Testis (tissue), 3 donors: ENCODE results near the gene LYRM4. TPM values are rescaled to one million over a fixed set of nuclear protein-coding genes. Genes with fewer than 3 reads are reported as not detected.

Source experiments
- DNase-seq: peaks from one replicate; pipeline ENCODE4 v3.0.0-alpha.2; 2019
- H3K27ac ChIP-seq, 2 donors: fragments of 200-600 bp; sonication (generic); one replicate each; pipeline ENCODE4 v1.5.1; 2019
- H3K27me3 ChIP-seq: fragments of 200-600 bp; sonication (generic); one replicate; pipeline ENCODE4 v1.5.1; 2019
- H3K36me3 ChIP-seq: fragments of 200-600 bp; sonication (generic); one replicate; pipeline ENCODE4 v1.5.1; 2017; ENCODE audit warnings: low read depth; ENCODE audit errors: missing control alignments
- H3K4me1 ChIP-seq: fragments of 200-600 bp; sonication (generic); one replicate; pipeline ENCODE4 v1.5.1; 2019
- H3K4me3 ChIP-seq, 2 donors: fragments of 200-600 bp; sonication (generic); one replicate each; pipeline ENCODE4 v1.5.1; 2017 to 2019
- H3K9me3 ChIP-seq: fragments of 200-600 bp; sonication (generic); one replicate; pipeline ENCODE4 v1.5.1; 2017
- POLR2A ChIP-seq: fragments of 450-650 bp; IDR thresholded peaks from one replicate; pipeline ENCODE4 v1.6.1; 2017; ENCODE audit warnings: antibody characterized with exemption, mild to moderate bottlenecking, moderate library complexity
- WGBS, 2 donors: methylation state at CpG; one replicate each; pipeline ENCODE4 v1.1.5; 2018; 5-methylcytosine and 5-hydroxymethylcytosine counted together
- intact Hi-C: fragments of 100-400 bp; cut with DNase I; formaldehyde crosslinking; loops from one replicate; pipeline ENCODE4 v1.15.1; 2023; ENCODE audit warnings: low total_unique reads
- polyA plus RNA-seq: library from polyadenylated mRNA; stranded (reverse); fragments of 350-450 nt; fragmentation: Illumina TruSeq; extraction: RNeasy Lipid Tissue Mini Kit (QIAGEN cat#74804); gene quantifications from one replicate; pipeline ENCODE4 v1.2.3, GENCODE V29; 2014; ENCODE audit warnings: low read depth, low replicate concordance; ENCODE audit not compliant: insufficient read depth
- total RNA-seq, 2 donors: library from RNA; depleted of rRNA; stranded (reverse); fragments of >200 nt; gene quantifications; one replicate each; pipeline ENCODE4 v1.2.3, GENCODE V29; 2016
- TF ChIP-seq, protein P1 (sequence below), 3 experiments: fragments of 450-650 bp in 2 of 3; fragments of 200-600 bp in 1 of 3; sonication (generic) in 1 of 3; IDR thresholded peaks; one replicate each; pipeline ENCODE4 v1.5.1; 2016 to 2019; ENCODE audit warnings: antibody characterized with exemption in 3 of 3, mild to moderate bottlenecking in 2 of 3, moderate library complexity in 1 of 3

LYRM4 gene
- total and polyA plus RNA-seq, 3 donors from 2014 or later, result 18.5 to 41.8 (median 23.0) TPM

DNA sequence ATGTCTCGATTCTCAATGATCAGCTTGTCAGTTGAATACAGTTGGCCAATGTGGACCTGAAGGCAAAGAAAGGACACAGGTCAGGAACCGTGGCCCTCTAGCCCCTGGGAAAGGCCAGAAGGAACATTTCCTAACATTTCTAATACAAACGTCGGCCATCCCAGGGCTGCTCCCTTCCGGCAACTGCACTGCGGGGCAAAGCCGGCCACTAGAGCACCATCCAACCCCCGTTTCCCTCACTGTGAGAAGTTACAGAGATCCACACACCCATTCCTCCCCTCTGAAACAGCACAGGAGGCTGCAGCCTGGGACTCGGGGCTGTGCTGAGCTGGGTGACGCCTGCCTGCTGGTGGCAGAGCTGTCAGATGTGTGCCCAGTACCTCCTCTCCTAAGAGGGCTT is 151.3 kb downstream of the LYRM4 start:
- intact Hi-C loops, result no loop called here
- TF ChIP-seq, protein P1, sequence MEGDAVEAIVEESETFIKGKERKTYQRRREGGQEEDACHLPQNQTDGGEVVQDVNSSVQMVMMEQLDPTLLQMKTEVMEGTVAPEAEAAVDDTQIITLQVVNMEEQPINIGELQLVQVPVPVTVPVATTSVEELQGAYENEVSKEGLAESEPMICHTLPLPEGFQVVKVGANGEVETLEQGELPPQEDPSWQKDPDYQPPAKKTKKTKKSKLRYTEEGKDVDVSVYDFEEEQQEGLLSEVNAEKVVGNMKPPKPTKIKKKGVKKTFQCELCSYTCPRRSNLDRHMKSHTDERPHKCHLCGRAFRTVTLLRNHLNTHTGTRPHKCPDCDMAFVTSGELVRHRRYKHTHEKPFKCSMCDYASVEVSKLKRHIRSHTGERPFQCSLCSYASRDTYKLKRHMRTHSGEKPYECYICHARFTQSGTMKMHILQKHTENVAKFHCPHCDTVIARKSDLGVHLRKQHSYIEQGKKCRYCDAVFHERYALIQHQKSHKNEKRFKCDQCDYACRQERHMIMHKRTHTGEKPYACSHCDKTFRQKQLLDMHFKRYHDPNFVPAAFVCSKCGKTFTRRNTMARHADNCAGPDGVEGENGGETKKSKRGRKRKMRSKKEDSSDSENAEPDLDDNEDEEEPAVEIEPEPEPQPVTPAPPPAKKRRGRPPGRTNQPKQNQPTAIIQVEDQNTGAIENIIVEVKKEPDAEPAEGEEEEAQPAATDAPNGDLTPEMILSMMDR (IDR thresholded peaks at IDR 0.05), result no peak
- 84 to 93% methylated on average over 10 of the region's 10 CpGs for WGBS, 2 donors
- no peak for DNase-seq
- H3K4me3 ChIP-seq, result no peak overlapping the region
- H3K27me3 ChIP-seq, result no peaks in the 10 kb centered on the region
- no peaks in the 10 kb centered on the region for H3K36me3 ChIP-seq
- H3K4me1 ChIP-seq, result no peaks in the 10 kb centered on the region
- no peaks in the 10 kb centered on the region for H3K9me3 ChIP-seq
- no peak overlapping the region for H3K27ac ChIP-seq

DNA sequence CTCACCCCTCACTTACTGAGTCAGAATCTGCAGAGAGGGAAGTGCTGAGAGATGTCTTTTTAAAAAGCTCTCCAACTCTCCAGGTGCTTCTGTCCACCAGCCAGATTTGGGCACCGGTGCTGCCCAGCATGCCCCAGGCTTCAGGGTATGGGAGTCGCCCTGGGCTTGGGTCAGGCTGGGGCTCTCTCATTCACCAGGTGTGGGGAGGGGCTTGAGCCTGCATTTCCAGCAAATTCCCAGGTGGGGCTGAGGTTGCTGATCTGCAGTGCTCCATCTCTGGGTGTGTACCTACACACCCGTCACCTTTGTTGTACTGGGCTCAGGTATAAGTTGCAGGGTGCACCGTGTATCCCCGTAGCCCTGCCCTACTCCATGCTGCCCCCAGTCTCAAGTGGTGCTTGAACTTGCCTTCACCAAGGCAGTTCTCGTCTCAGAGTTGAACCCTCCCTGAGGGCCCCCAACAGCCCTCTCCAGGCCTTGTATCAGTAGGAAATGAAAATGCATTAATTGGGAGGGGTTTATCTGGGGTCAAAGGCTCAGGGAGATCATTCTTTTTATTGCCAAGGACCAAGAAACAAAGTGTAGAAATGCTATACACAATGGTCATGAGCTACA is 152.1 kb downstream of the LYRM4 start:
- intact Hi-C loops, result no loop called here
- no peaks in the 10 kb centered on the region for H3K27me3 ChIP-seq
- 90 to 92% methylated on average over 4 to 6 of the region's 6 CpGs for WGBS, 2 donors
- no peak overlapping the region for H3K27ac ChIP-seq
- DNase-seq, result no peak
- H3K36me3 ChIP-seq, result no peaks in the 10 kb centered on the region
- no peaks in the 10 kb centered on the region for H3K4me1 ChIP-seq
- H3K4me3 ChIP-seq, result no peak overlapping the region
- TF ChIP-seq, protein P1 (IDR thresholded peaks at IDR 0.05), result no peak
- no peak for TF ChIP-seq POLR2A
- no peaks in the 10 kb centered on the region for H3K9me3 ChIP-seq

DNA sequence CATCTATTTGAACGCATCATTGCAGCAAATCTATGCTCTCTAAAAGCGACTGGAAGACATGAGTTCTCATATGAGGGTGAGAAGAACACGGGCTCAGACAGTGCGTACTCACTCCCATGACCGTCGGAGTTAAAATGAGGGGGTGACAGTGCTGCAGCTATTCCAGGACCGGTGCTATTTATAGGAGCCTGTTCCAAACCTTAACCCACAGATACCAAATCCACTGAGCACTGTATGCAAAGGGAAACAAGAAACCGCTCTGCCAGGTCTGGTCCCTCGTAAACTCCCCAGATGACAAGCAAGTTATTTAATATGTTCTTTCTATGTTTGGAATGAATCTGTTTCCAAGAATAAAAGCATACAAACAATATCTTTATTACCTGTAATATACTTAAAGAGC is 152.7 kb downstream of the LYRM4 start:
- intact Hi-C loops, result no loop called here
- no peak for DNase-seq
- H3K27me3 ChIP-seq, result no peaks in the 10 kb centered on the region

DNA sequence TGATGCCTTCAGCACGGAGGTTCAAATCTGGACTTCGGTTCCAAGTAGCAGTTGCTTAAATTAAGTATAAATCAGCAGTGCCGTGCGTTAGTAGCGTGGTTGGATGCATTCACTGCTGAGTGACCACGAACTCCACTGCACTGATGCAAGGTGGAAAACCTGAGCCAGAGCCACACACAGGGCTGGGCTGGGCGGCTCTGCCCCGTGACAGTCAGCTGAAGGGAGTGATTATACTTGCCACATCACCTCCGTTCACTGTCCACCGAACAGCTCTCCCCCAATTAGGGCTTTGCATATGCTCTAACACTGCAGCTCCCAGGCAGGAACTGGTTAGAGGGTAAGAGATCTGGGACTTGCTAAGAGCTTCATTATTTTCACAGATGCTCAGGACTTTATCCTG is 153.4 kb downstream of the LYRM4 start:
- no peak for DNase-seq
- no peak overlapping the region for H3K4me3 ChIP-seq
- intact Hi-C loops, result no loop called here
- 79 to 85% methylated on average over 6 to 10 of the region's 10 CpGs for WGBS, 2 donors
- no peaks in the 10 kb centered on the region for H3K27me3 ChIP-seq
- no peak for TF ChIP-seq POLR2A
- TF ChIP-seq, protein P1 (IDR thresholded peaks at IDR 0.05), result no peak
- H3K27ac ChIP-seq, result no peak overlapping the region
- no peaks in the 10 kb centered on the region for H3K36me3 ChIP-seq
- no peaks in the 10 kb centered on the region for H3K4me1 ChIP-seq
- no peaks in the 10 kb centered on the region for H3K9me3 ChIP-seq

More for the DNA sequence above, 152.7 kb downstream of the LYRM4 start:
- no peak for TF ChIP-seq POLR2A
- TF ChIP-seq, protein P1 (IDR thresholded peaks at IDR 0.05), result no peak
- Histone ChIP-seq H3K36me3 (no peaks in the 10 kb centered on the region), H3K9me3 (no peaks in the 10 kb centered on the region), H3K4me3 (no peak overlapping the region), H3K4me1 (no peaks in the 10 kb centered on the region), H3K27ac (no peak overlapping the region)
- 71 to 72% methylated on average over 9 of the region's 9 CpGs for WGBS, 2 donors

DNA sequence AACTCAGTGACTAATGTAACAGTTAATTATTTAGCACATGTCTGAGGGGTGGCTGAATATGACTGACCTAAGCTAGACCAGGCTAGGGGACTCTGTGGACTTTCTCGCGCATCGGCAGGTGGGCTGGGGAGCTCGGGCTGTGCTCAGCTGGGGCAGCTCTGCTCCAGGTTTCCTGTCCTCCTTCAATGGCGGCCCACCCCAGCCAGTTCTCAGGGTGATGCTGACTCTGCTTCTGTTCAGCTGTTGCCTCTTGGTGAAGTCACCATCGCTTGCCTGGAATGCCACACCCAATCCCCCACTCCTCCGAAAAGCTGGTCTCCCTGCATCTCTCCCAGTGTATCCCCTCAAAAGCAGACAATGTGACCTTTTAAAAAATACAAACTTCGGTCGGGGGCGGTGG is 155.6 kb downstream of the LYRM4 start:
- no peaks in the 10 kb centered on the region for H3K9me3 ChIP-seq
- WGBS, 2 donors, result 94 to 95% methylated on average over 9 to 10 of the region's 10 CpGs
- no peaks in the 10 kb centered on the region for H3K36me3 ChIP-seq
- intact Hi-C loops, result no loop called here
- H3K4me3 ChIP-seq, result no peak overlapping the region
- no peaks in the 10 kb centered on the region for H3K27me3 ChIP-seq
- H3K4me1 ChIP-seq, result no peaks in the 10 kb centered on the region
- no peak for DNase-seq
- no peak for TF ChIP-seq POLR2A
- TF ChIP-seq, protein P1 (IDR thresholded peaks at IDR 0.05), result no peak
- no peak overlapping the region for H3K27ac ChIP-seq
